ENCODE measurements around the gene TNRC18.

Gene TNRC18

DNA sequence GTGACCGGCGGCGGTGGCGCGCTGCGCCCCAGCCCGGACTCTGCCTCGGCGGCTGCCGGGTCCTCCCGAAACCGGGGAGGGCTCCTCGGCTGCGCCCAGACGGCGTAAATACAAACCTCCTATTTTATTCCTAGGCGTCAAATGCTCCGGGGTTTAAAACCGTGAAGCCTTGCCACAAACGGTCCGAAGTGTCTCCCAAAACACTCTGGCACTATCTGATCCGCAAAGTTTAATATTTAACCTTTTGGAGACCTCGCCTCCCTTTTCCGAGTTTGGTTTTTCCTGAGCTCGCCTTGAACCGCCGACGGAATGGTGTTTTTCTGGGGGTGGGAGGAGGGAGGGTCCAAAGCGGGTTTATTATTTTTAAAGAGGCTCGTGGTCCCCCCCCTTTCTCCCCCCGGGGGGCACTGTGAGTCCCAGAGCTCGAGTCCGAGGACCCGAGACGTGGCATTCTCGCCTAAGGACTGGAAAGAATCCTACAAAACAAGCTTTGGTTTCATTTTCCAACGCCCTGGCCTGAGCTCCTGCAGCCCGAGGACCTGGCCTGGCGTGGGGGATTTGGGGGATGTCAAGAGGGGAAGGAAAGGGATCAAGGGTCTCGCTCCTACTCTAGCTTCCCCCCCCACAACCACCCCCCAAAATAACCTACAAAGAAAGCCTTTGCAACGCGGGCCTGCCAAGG is 1.8 kb downstream of the TNRC18 start:
- TF ChIP-seq CREB1 (IDR thresholded peaks at IDR 0.05; ENCODE audit: low read depth) (no peak), TCF12 (IDR thresholded peaks at IDR 0.05; ENCODE audit: low read depth) (0 out of 2 replicates have a peak, but pooled peaks have one; percentile 8), ZBTB7A (IDR thresholded peaks at IDR 0.05; ENCODE audit: low read depth) (no peak; the same call in 1 of the 2 replicates), TAF1 (IDR thresholded peaks at IDR 0.05; ENCODE audit: low read depth) (0 out of 2 replicates have a peak, but pooled peaks have one; percentile 13), NFIC (IDR thresholded peaks at IDR 0.05) (no peak), FOXM1 (IDR thresholded peaks at IDR 0.05; ENCODE audit: borderline replicate concordance, low read depth) (no peak), TEAD4 (IDR thresholded peaks at IDR 0.05) (no peak), EGR1 (IDR thresholded peaks at IDR 0.05) (no peak)
- TF ChIP-seq, protein P1, sequence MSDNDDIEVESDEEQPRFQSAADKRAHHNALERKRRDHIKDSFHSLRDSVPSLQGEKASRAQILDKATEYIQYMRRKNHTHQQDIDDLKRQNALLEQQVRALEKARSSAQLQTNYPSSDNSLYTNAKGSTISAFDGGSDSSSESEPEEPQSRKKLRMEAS (IDR thresholded peaks at IDR 0.05) = no peak
- TF ChIP-seq, protein P2, sequence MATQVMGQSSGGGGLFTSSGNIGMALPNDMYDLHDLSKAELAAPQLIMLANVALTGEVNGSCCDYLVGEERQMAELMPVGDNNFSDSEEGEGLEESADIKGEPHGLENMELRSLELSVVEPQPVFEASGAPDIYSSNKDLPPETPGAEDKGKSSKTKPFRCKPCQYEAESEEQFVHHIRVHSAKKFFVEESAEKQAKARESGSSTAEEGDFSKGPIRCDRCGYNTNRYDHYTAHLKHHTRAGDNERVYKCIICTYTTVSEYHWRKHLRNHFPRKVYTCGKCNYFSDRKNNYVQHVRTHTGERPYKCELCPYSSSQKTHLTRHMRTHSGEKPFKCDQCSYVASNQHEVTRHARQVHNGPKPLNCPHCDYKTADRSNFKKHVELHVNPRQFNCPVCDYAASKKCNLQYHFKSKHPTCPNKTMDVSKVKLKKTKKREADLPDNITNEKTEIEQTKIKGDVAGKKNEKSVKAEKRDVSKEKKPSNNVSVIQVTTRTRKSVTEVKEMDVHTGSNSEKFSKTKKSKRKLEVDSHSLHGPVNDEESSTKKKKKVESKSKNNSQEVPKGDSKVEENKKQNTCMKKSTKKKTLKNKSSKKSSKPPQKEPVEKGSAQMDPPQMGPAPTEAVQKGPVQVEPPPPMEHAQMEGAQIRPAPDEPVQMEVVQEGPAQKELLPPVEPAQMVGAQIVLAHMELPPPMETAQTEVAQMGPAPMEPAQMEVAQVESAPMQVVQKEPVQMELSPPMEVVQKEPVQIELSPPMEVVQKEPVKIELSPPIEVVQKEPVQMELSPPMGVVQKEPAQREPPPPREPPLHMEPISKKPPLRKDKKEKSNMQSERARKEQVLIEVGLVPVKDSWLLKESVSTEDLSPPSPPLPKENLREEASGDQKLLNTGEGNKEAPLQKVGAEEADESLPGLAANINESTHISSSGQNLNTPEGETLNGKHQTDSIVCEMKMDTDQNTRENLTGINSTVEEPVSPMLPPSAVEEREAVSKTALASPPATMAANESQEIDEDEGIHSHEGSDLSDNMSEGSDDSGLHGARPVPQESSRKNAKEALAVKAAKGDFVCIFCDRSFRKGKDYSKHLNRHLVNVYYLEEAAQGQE (IDR thresholded peaks at IDR 0.05; ENCODE audit: low read depth) = no peak

GRCh38 chr7:5420881-5421713 is 2.5 kb downstream of the TNRC18 start:
- TF ChIP-seq EGR1 (IDR thresholded peaks at IDR 0.05) (no peak), TEAD4 (IDR thresholded peaks at IDR 0.05) (0 out of 2 replicates have a peak, but pooled peaks have one; percentile 8), TAF1 (IDR thresholded peaks at IDR 0.05; ENCODE audit: low read depth) (no peak)
- TF ChIP-seq, protein P1 (IDR thresholded peaks at IDR 0.05) = no peak

- TF ChIP-seq CEBPB (IDR thresholded peaks at IDR 0.05) (no peak), TCF12 (IDR thresholded peaks at IDR 0.05; ENCODE audit: low read depth) (no peak), TEAD4 (IDR thresholded peaks at IDR 0.05) (no peak), TAF1 (IDR thresholded peaks at IDR 0.05; ENCODE audit: low read depth) (no peak), ZBTB7A (IDR thresholded peaks at IDR 0.05; ENCODE audit: low read depth) (0 out of 2 replicates have a peak, but pooled peaks have one; percentile 2), YY1 (IDR thresholded peaks at IDR 0.05; ENCODE audit: low read depth) (no peak), FOXM1 (IDR thresholded peaks at IDR 0.05; ENCODE audit: borderline replicate concordance, low read depth) (no peak)
- TF ChIP-seq, protein P2 (IDR thresholded peaks at IDR 0.05; ENCODE audit: low read depth) = no peak
Measured at GRCh38 chr7:5420067-5420880, 3.4 kb downstream of the TNRC18 start.

- TF ChIP-seq EGR1 (IDR thresholded peaks at IDR 0.05) (no peak), ZBTB7A (IDR thresholded peaks at IDR 0.05; ENCODE audit: low read depth) (peak; percentile 67)
Measured at GRCh38 chr7:5419539-5420066, 4.0 kb downstream of the TNRC18 start.

- TF ChIP-seq EGR1 (IDR thresholded peaks at IDR 0.05) (no peak), TCF12 (IDR thresholded peaks at IDR 0.05; ENCODE audit: low read depth) (no peak), CEBPB (IDR thresholded peaks at IDR 0.05) (no peak), FOXM1 (IDR thresholded peaks at IDR 0.05; ENCODE audit: borderline replicate concordance, low read depth) (no peak), ZBTB7A (IDR thresholded peaks at IDR 0.05; ENCODE audit: low read depth) (no peak)
- TF ChIP-seq, protein P3, sequence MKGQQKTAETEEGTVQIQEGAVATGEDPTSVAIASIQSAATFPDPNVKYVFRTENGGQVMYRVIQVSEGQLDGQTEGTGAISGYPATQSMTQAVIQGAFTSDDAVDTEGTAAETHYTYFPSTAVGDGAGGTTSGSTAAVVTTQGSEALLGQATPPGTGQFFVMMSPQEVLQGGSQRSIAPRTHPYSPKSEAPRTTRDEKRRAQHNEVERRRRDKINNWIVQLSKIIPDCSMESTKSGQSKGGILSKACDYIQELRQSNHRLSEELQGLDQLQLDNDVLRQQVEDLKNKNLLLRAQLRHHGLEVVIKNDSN (IDR thresholded peaks at IDR 0.05) = no peak
- TF ChIP-seq, protein P1 (IDR thresholded peaks at IDR 0.05) = no peak
Measured at GRCh38 chr7:5418285-5418582, 5.4 kb downstream of the TNRC18 start.

Measured in Ishikawa (cell line).